G401 (cell line): ENCODE results near the gene RIPOR1. TPM values are rescaled to one million over a fixed set of nuclear protein-coding genes. Genes with fewer than 3 reads are reported as not detected.
"Not testable (repeated sequence)": the region's sequence is repeated elsewhere in the genome, so short reads cannot be mapped to it uniquely, and the experiment has no call there.

Experiments
- DNase-seq: peaks from one replicate; pipeline ENCODE4 v3.0.0-alpha.2; 2015; ENCODE audit warnings: low spot score
- in situ Hi-C: cut with HindIII; loops from 2 replicates; pipeline ENCODE4 v1.10.0; 2016; ENCODE audit warnings: low sequenced_read_pairs, mixed read lengths
- total RNA-seq: library from RNA; depleted of rRNA; stranded (reverse); fragments of >200 nt; shearing (Covaris generic); gene quantifications from 2 replicates; pipeline ENCODE4 v1.2.3, GENCODE V29; 2014

The RIPOR1 gene
- total RNA-seq, 1 experiment from 2014 or later = 4.1 TPM

- DNase-seq = no peak
- in situ Hi-C loops = no loop called here
These were observed 19.6 kb upstream of the RIPOR1 start for GRCh38 chr16:67509016-67509415.

GRCh38 chr16:67513892-67514291 lies 14.7 kb upstream of the RIPOR1 start:
- in situ Hi-C loops, DNase-seq: not testable (repeated sequence)

- peak; percentile 73 for DNase-seq
- in situ Hi-C loops = no loop called here
These were observed 14.2 kb upstream of the RIPOR1 start for GRCh38 chr16:67514382-67514828.

GRCh38 chr16:67516296-67517154 lies 12.1 kb upstream of the RIPOR1 start:
- DNase-seq = no peak
- in situ Hi-C loops = no loop called here

GRCh38 chr16:67517155-67517445 lies 11.5 kb upstream of the RIPOR1 start:
- in situ Hi-C loops = no loop called here
- no peak for DNase-seq

- DNase-seq = no peak
- in situ Hi-C loops = no loop called here
These were observed 10.8 kb upstream of the RIPOR1 start for GRCh38 chr16:67517661-67518423.

GRCh38 chr16:67518676-67519075 lies 10.0 kb upstream of the RIPOR1 start:
- in situ Hi-C loops = no loop called here
- no peak for DNase-seq

- DNase-seq = no peak
- in situ Hi-C loops = no loop called here
These were observed 9.4 kb upstream of the RIPOR1 start for GRCh38 chr16:67519242-67519641.

- peak; percentile 95 for DNase-seq
- in situ Hi-C loops = no loop called here
These were observed 7.4 kb upstream of the RIPOR1 start for GRCh38 chr16:67521095-67521804.

GRCh38 chr16:67525176-67525860 lies 3.3 kb upstream of the RIPOR1 start:
- DNase-seq = no peak
- in situ Hi-C loops = no loop called here

GRCh38 chr16:67526149-67526791 lies 2.4 kb upstream of the RIPOR1 start:
- in situ Hi-C loops = no loop called here
- DNase-seq = no peak

GRCh38 chr16:67528870-67529581 lies 397 bp downstream of the RIPOR1 start:
- in situ Hi-C loops = no loop called here

GRCh38 chr16:67529582-67530012 lies 968 bp downstream of the RIPOR1 start:
- in situ Hi-C loops = no loop called here
- DNase-seq = peak; percentile 49

More at GRCh38 chr16:67528870-67529581, 397 bp downstream of the RIPOR1 start:
- DNase-seq = no peak

GRCh38 chr16:67530013-67530939 lies 1.6 kb downstream of the RIPOR1 start:
- DNase-seq = peak; percentile 51
- in situ Hi-C loops = no loop called here

- in situ Hi-C loops = no loop called here
- no peak for DNase-seq
These were observed 2.6 kb downstream of the RIPOR1 start for GRCh38 chr16:67531247-67531646.

- no peak for DNase-seq
- in situ Hi-C loops = no loop called here
These were observed 4.5 kb downstream of the RIPOR1 start for GRCh38 chr16:67533024-67533560.

- DNase-seq, in situ Hi-C loops: not testable (repeated sequence)
These were observed 5.4 kb downstream of the RIPOR1 start for GRCh38 chr16:67533987-67534386.
